SU-DHL-6 (cell line): ENCODE data around the gene NOL3.

Source experiments
- H2AFZ ChIP-seq: fragments of 200-600 bp; sonication (generic); 2 replicates; pipeline ENCODE4 v1.6.1; 2014; ENCODE audit warnings: low read depth, mild to moderate bottlenecking, moderate library complexity, mixed read lengths, antibody characterized with exemption, low read length; ENCODE audit not compliant: severe bottlenecking
- H3F3A ChIP-seq: fragments of 200-600 bp; shearing (Covaris generic); 2 replicates; pipeline ENCODE4 v1.6.0; 2016; ENCODE audit warnings: antibody characterized with exemption, mild to moderate bottlenecking; ENCODE audit not compliant: insufficient read depth
- H3K27ac ChIP-seq: fragments of 200-600 bp; sonication (generic); 2 replicates; pipeline ENCODE4 v1.5.1; 2016; ENCODE audit warnings: low read depth, mild to moderate bottlenecking, low read length, moderate library complexity, mixed read lengths
- H3K27me3 ChIP-seq: fragments of 200-600 bp; sonication (generic), shearing (Covaris generic); 2 replicates; pipeline ENCODE4 v1.6.0; 2014; ENCODE audit warnings: mild to moderate bottlenecking, low read length
- H3K36me3 ChIP-seq: fragments of 200-600 bp; sonication (generic); 2 replicates; pipeline ENCODE4 v1.6.1; 2014; ENCODE audit warnings: mild to moderate bottlenecking, low read length, mixed read lengths
- H3K4me2 ChIP-seq: fragments of 300-600, 200-600 bp; shearing (Covaris generic), sonication (generic); 2 replicates; pipeline ENCODE4 v1.6.0; 2014; ENCODE audit warnings: low read length, low read depth, mild to moderate bottlenecking; ENCODE audit not compliant: poor library complexity, severe bottlenecking
- H3K4me3 ChIP-seq: fragments of 200-600 bp; sonication (generic); 2 replicates; pipeline ENCODE4 v1.5.1; 2014; ENCODE audit warnings: antibody characterized with exemption, low read length, mild to moderate bottlenecking, mixed read lengths; ENCODE audit not compliant: insufficient read depth, poor library complexity, severe bottlenecking
- H3K79me2 ChIP-seq: fragments of 200-600 bp; sonication (generic); 2 replicates; pipeline ENCODE4 v1.6.1; 2014; ENCODE audit warnings: mild to moderate bottlenecking, low read length, moderate library complexity; ENCODE audit not compliant: insufficient read depth
- H3K9ac ChIP-seq: fragments of 200-600 bp; sonication (generic); 2 replicates; pipeline ENCODE4 v1.7.0; 2014; ENCODE audit warnings: mild to moderate bottlenecking, low read length
- H3K9me2 ChIP-seq: fragments of 200-600 bp; sonication (generic); replicated peaks from 2 replicates; pipeline ENCODE4 v1.6.1; 2014; ENCODE audit warnings: low read length; ENCODE audit not compliant: insufficient read depth
- H3K9me3 ChIP-seq: fragments of 200-600 bp; sonication (generic); 2 replicates; pipeline ENCODE4 v1.6.1; 2014; ENCODE audit warnings: low read length, mixed read lengths; ENCODE audit not compliant: insufficient read depth
- H4K20me1 ChIP-seq: fragments of 200-600 bp; sonication (generic); 2 replicates; pipeline ENCODE4 v1.6.1; 2014; ENCODE audit warnings: low read depth, mild to moderate bottlenecking, antibody characterized with exemption, low read length, moderate library complexity, mixed read lengths
- EZH2phosphoT487 ChIP-seq: fragments of 200-600 bp; sonication (generic), shearing (Covaris generic); conservative IDR thresholded peaks from 2 replicates; pipeline ENCODE4 v1.6.1; 2018; ENCODE audit warnings: mild to moderate bottlenecking, antibody characterized with exemption, low read length, moderate library complexity, mixed read lengths
- TF ChIP-seq, protein P1 (sequence below): fragments of 200-600 bp; sonication (generic); IDR thresholded peaks from one replicate; pipeline ENCODE4 v1.5.1; 2017; ENCODE audit warnings: antibody characterized with exemption, mild to moderate bottlenecking, low read length, moderate library complexity; ENCODE audit not compliant: insufficient read depth, poor library complexity, severe bottlenecking

NOL3 gene

GRCh38 chr16:67169642-67170167, 633 bp upstream of the NOL3 start:
- Histone ChIP-seq H3K79me2 (no peaks in the 10 kb centered on the region), H3K9me3 (no peaks in the 10 kb centered on the region), H4K20me1 (no peaks in the 10 kb centered on the region), H2AFZ (no peak overlapping the region), H3K4me2 (peak overlapping the region; percentile 18), H3K36me3 (no peaks in the 10 kb centered on the region), H3F3A (no peaks in the 10 kb centered on the region), H3K9ac (no peak overlapping the region), H3K4me3 (no peak overlapping the region), H3K9me2 (no peaks in the 10 kb centered on the region), H3K27ac (no peak overlapping the region), H3K27me3 (no peaks in the 10 kb centered on the region)
- TF ChIP-seq EZH2phosphoT487: 0 out of 2 replicates have a peak, but pooled peaks have one; percentile 32
- TF ChIP-seq, protein P1, sequence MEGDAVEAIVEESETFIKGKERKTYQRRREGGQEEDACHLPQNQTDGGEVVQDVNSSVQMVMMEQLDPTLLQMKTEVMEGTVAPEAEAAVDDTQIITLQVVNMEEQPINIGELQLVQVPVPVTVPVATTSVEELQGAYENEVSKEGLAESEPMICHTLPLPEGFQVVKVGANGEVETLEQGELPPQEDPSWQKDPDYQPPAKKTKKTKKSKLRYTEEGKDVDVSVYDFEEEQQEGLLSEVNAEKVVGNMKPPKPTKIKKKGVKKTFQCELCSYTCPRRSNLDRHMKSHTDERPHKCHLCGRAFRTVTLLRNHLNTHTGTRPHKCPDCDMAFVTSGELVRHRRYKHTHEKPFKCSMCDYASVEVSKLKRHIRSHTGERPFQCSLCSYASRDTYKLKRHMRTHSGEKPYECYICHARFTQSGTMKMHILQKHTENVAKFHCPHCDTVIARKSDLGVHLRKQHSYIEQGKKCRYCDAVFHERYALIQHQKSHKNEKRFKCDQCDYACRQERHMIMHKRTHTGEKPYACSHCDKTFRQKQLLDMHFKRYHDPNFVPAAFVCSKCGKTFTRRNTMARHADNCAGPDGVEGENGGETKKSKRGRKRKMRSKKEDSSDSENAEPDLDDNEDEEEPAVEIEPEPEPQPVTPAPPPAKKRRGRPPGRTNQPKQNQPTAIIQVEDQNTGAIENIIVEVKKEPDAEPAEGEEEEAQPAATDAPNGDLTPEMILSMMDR: peak; percentile 72

GRCh38 chr16:67170949-67171649, 761 bp downstream of the NOL3 start:
- Histone ChIP-seq H3K27me3 (no peaks in the 10 kb centered on the region), H3F3A (no peaks in the 10 kb centered on the region), H3K9ac (no peak overlapping the region), H3K27ac (no peak overlapping the region), H2AFZ (no peak overlapping the region), H3K4me3 (no peak overlapping the region), H3K9me3 (no peaks in the 10 kb centered on the region), H3K9me2 (no peaks in the 10 kb centered on the region), H3K4me2 (no peak overlapping the region), H3K79me2 (no peaks in the 10 kb centered on the region), H4K20me1 (no peaks in the 10 kb centered on the region), H3K36me3 (no peaks in the 10 kb centered on the region)
- no peak for TF ChIP-seq EZH2phosphoT487
- TF ChIP-seq, protein P1: no peak

DNA sequence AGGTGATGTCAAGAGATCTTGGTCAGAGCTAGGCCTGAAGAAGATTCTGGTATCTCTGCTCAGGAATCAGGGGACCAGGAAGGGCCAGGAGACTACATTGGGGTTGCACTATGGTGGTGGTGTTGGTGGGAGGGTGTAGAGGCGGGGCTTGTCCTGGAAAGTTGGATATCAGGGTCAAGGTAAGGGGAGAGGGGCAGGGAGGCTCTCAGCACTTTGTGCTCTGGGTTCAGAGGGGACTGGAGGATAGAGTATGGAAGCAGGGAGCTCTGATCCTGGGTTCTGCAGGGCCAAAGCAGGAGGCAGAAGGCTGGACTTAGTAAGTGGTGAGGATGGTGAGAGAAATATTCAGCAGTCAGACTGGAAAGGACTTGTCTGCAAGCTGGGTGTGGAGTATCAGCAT, 3.0 kb downstream of the NOL3 start:
- no peak overlapping the region for H2AFZ ChIP-seq
- H3K4me3 ChIP-seq: no peak overlapping the region

More for the DNA sequence above, 3.0 kb downstream of the NOL3 start:
- H3K9me2 ChIP-seq: no peaks in the 10 kb centered on the region
- TF ChIP-seq EZH2phosphoT487: no peak
- TF ChIP-seq, protein P1: no peak
- no peaks in the 10 kb centered on the region for H3F3A ChIP-seq
- no peaks in the 10 kb centered on the region for H3K36me3 ChIP-seq
- H3K79me2 ChIP-seq: no peaks in the 10 kb centered on the region
- no peak overlapping the region for H3K9ac ChIP-seq
- H4K20me1 ChIP-seq: no peaks in the 10 kb centered on the region
- H3K4me2 ChIP-seq: peak overlapping the region; percentile 51
- H3K27ac ChIP-seq: no peak overlapping the region
- no peaks in the 10 kb centered on the region for H3K27me3 ChIP-seq
- no peaks in the 10 kb centered on the region for H3K9me3 ChIP-seq
